H1 (cell line): ENCODE measurements around the gene MREG. TPM values are rescaled to one million over a fixed set of nuclear protein-coding genes. Genes with fewer than 3 reads are reported as not detected.
A peak's percentile ranks its signal among the peaks of the same experiment; 100 is the strongest.

Experiments used
- CTCF ChIA-PET: fragments of 300-600 bp; sonication (Branson Sonifier 250); formaldehyde crosslinking; loops from one replicate; lab custom pipeline; 2021; ENCODE audit not compliant: partially characterized antibody; lab: Charles Lee
- POLR2A ChIA-PET: fragments of 300-600 bp; sonication (Branson Sonifier 250); formaldehyde crosslinking; loops from one replicate; lab custom pipeline; 2021; ENCODE audit warnings: inconsistent platforms; ENCODE audit not compliant: partially characterized antibody; lab: Charles Lee
- DNase-seq, 2 experiments: peaks; one replicate each; pipeline versions ENCODE4 v3.0.0 to v3.0.0-alpha.2; 2010 to 2022; ENCODE audit warnings: low spot score in 2 of 2, low read depth in 1 of 2, mixed read lengths in 1 of 2
- FAIRE-seq: peaks from 2 replicates; lab custom pipeline; 2011; peaks lifted over from hg19 to GRCh38; lab: Jason Lieb, UNC
- H2AFZ ChIP-seq: 2 replicates; pipeline ENCODE4 v1.8.1; 2012; ENCODE audit warnings: low read length, inconsistent platforms
- H2AK5ac ChIP-seq: 2 replicates; pipeline ENCODE4 v1.6.1; 2013; ENCODE audit warnings: low read depth, low read length
- H2BK120ac ChIP-seq: replicated peaks from 2 replicates; pipeline ENCODE3; 2013; ENCODE audit warnings: low read depth, low read length, inconsistent platforms
- H2BK12ac ChIP-seq: 2 replicates; pipeline ENCODE4 v1.6.1; 2013; ENCODE audit warnings: low read depth, low read length
- H2BK15ac ChIP-seq: 2 replicates; pipeline ENCODE4 v1.6.1; 2013; ENCODE audit warnings: low read length
- H2BK20ac ChIP-seq: 2 replicates; pipeline ENCODE4 v1.6.1; 2013; ENCODE audit warnings: low read length
- H2BK5ac ChIP-seq: 2 replicates; pipeline ENCODE4 v1.6.1; 2013; ENCODE audit warnings: low read depth, low read length
- H3K14ac ChIP-seq: 2 replicates; pipeline ENCODE4 v1.6.1; 2013; ENCODE audit warnings: inconsistent platforms; ENCODE audit not compliant: insufficient read length
- H3K18ac ChIP-seq: 2 replicates; pipeline ENCODE4 v1.6.1; 2013; ENCODE audit warnings: low read length; ENCODE audit errors: extremely low read depth
- H3K23ac ChIP-seq: 2 replicates; pipeline ENCODE4 v1.6.1; 2013; ENCODE audit warnings: inconsistent platforms; ENCODE audit not compliant: insufficient read length
- H3K23me2 ChIP-seq: 2 replicates; pipeline ENCODE4 v1.6.1; 2013; ENCODE audit warnings: low read depth, low read length
- H3K27ac ChIP-seq: 2 replicates; pipeline ENCODE4 v1.6.1; 2011; ENCODE audit warnings: low read depth, low read length, inconsistent platforms
- H3K27me3 ChIP-seq, 4 experiments: replicated peaks in 1 of 4; 1 replicate in 1 of 4; 2 replicates in 3 of 4; pipeline versions ENCODE4 v1.6.1 to v1.8.1; 2011 to 2013; ENCODE audit warnings: low read length in 3 of 4, mild to moderate bottlenecking in 3 of 4, inconsistent platforms in 2 of 4, mixed read lengths in 2 of 4, moderate library complexity in 1 of 4; ENCODE audit not compliant: control insufficient read depth in 3 of 4, insufficient read depth in 3 of 4; ENCODE audit errors: extremely low read depth in 1 of 4
- H3K36me3 ChIP-seq, 4 experiments: 2 replicates each; pipeline versions ENCODE4 v1.6.1 to v1.8.1; 2011 to 2013; ENCODE audit warnings: mild to moderate bottlenecking in 4 of 4, low read length in 3 of 4, moderate library complexity in 2 of 4, control low read depth in 1 of 4, inconsistent platforms in 1 of 4; ENCODE audit not compliant: insufficient read depth in 4 of 4, control insufficient read depth in 2 of 4
- H3K4ac ChIP-seq: replicated peaks from 2 replicates; pipeline ENCODE3; 2013; ENCODE audit warnings: low read length, low read depth, mixed read lengths, inconsistent platforms; ENCODE audit not compliant: insufficient read length
- H3K4me1 ChIP-seq, 4 experiments: replicated peaks in 1 of 4; 1 replicate in 1 of 4; 2 replicates in 3 of 4; pipeline versions ENCODE4 v1.6.1 to v1.8.1; 2011 to 2013; ENCODE audit warnings: low read length in 3 of 4, inconsistent platforms in 2 of 4, mixed read lengths in 1 of 4; ENCODE audit not compliant: insufficient read depth in 4 of 4, control insufficient read depth in 3 of 4
- H3K4me2 ChIP-seq, 2 experiments: 2 replicates each; pipeline versions ENCODE4 v1.6.1 to v1.8.1; 2011 to 2013; ENCODE audit warnings: low read depth in 2 of 2, low read length in 2 of 2, control low read depth in 1 of 2, inconsistent platforms in 1 of 2, mild to moderate bottlenecking in 1 of 2; ENCODE audit not compliant: insufficient read depth in 1 of 2
- H3K4me3 ChIP-seq, 4 experiments: fragments of 200-600, 300-600 bp in 1 of 4; sonication (generic), shearing (Covaris generic), sonication (Bioruptor Twin) in 1 of 4; 2 replicates each; pipeline versions ENCODE4 v1.5.1 to v1.8.1; 2011 to 2016; ENCODE audit warnings: low read length in 4 of 4, low read depth in 3 of 4, control low read depth in 2 of 4, inconsistent platforms in 2 of 4, mild to moderate bottlenecking in 2 of 4, mixed read lengths in 1 of 4, moderate library complexity in 1 of 4; ENCODE audit not compliant: insufficient read depth in 2 of 4; ENCODE audit errors: extremely low read depth in 1 of 4
- H3K56ac ChIP-seq: replicated peaks from 2 replicates; pipeline ENCODE3; 2013; ENCODE audit warnings: low read depth, mild to moderate bottlenecking, mixed read lengths, low read length, inconsistent platforms; ENCODE audit not compliant: insufficient read length
- H3K79me1 ChIP-seq: 2 replicates; pipeline ENCODE4 v1.6.1; 2013; ENCODE audit warnings: low read depth, low read length, control low read depth
- H3K79me2 ChIP-seq, 2 experiments: 2 replicates each; pipeline versions ENCODE4 v1.6.1 to v1.8.1; 2012 to 2013; ENCODE audit warnings: low read length in 2 of 2, mild to moderate bottlenecking in 2 of 2, inconsistent platforms in 1 of 2; ENCODE audit not compliant: insufficient read depth in 2 of 2, control insufficient read depth in 1 of 2
- H3K9ac ChIP-seq, 4 experiments: replicated peaks in 1 of 4; 1 replicate in 1 of 4; 2 replicates in 3 of 4; pipeline versions ENCODE4 v1.6.1 to v1.8.1; 2011 to 2013; ENCODE audit warnings: low read depth in 3 of 4, low read length in 3 of 4, control low read depth in 2 of 4, mild to moderate bottlenecking in 2 of 4, moderate library complexity in 2 of 4, inconsistent platforms in 1 of 4; ENCODE audit errors: extremely low read depth in 1 of 4
- H3K9me3 ChIP-seq, 2 experiments: 2 replicates each; pipeline versions ENCODE4 v1.6.1 to v1.8.1; 2012 to 2013; ENCODE audit warnings: mild to moderate bottlenecking in 2 of 2, moderate library complexity in 2 of 2, control low read depth in 1 of 2, inconsistent platforms in 1 of 2, low read depth in 1 of 2, low read length in 1 of 2, mixed read lengths in 1 of 2; ENCODE audit not compliant: insufficient read depth in 2 of 2
- H4K20me1 ChIP-seq, 2 experiments: replicated peaks in 1 of 2; 2 replicates each; pipeline versions ENCODE3 to v1.8.1; 2011 to 2013; ENCODE audit warnings: inconsistent platforms in 2 of 2, low read length in 2 of 2, mild to moderate bottlenecking in 1 of 2; ENCODE audit not compliant: insufficient read depth in 2 of 2, control insufficient read depth in 1 of 2
- H4K5ac ChIP-seq: 2 replicates; pipeline ENCODE4 v1.6.1; 2013; ENCODE audit warnings: low read length, low read depth, mixed read lengths, inconsistent platforms; ENCODE audit not compliant: insufficient read length
- H4K8ac ChIP-seq: 2 replicates; pipeline ENCODE4 v1.8.0; 2013; ENCODE audit warnings: mild to moderate bottlenecking, moderate library complexity, low read length, inconsistent platforms; ENCODE audit not compliant: insufficient read depth; ENCODE audit errors: extremely low read depth
- H4K91ac ChIP-seq: replicated peaks from 2 replicates; pipeline ENCODE3; 2013; ENCODE audit warnings: low read length, mixed read lengths, inconsistent platforms; ENCODE audit not compliant: insufficient read length
- ASH2L ChIP-seq: fragments of 200-600, 300-600 bp; sonication (generic); IDR thresholded peaks from one replicate; pipeline ENCODE4 v1.7.1; 2017; ENCODE audit warnings: low read length
- CTBP2 ChIP-seq: IDR thresholded peaks from 2 replicates; pipeline ENCODE4 v1.7.0; 2011; ENCODE audit warnings: borderline replicate concordance, mild to moderate bottlenecking, moderate library complexity, mixed read lengths, low read length; ENCODE audit not compliant: insufficient read depth, insufficient read length
- EZH2 ChIP-seq: fragments of 200-600 bp; sonication (generic); IDR thresholded peaks from 2 replicates; pipeline ENCODE4 v1.7.1; 2012; ENCODE audit warnings: low read depth, mild to moderate bottlenecking, moderate library complexity, low read length, inconsistent platforms; ENCODE audit not compliant: severe bottlenecking
- NANOG ChIP-seq: IDR thresholded peaks from 2 replicates; pipeline ENCODE4 v1.6.1; 2011; ENCODE audit warnings: low read length, low read depth, mild to moderate bottlenecking, inconsistent platforms; ENCODE audit not compliant: insufficient read depth, poor library complexity, severe bottlenecking
- NRF1 ChIP-seq: IDR thresholded peaks from 2 replicates; pipeline ENCODE4 v1.6.1; 2011; ENCODE audit warnings: mild to moderate bottlenecking, low read depth, low read length, improper control_type of control experiment
- RAD21 ChIP-seq, 2 experiments: IDR thresholded peaks in 1 of 2; conservative IDR thresholded peaks in 1 of 2; 2 replicates each; pipeline ENCODE4 v1.6.1; 2011; ENCODE audit warnings: low read depth in 2 of 2, low read length in 2 of 2, improper control_type of control experiment in 1 of 2, inconsistent platforms in 1 of 2, mild to moderate bottlenecking in 1 of 2, moderate library complexity in 1 of 2
- RXRA ChIP-seq: IDR thresholded peaks from 2 replicates; pipeline ENCODE4 v1.6.1; 2011; ENCODE audit warnings: low read depth, mild to moderate bottlenecking, low read length, moderate library complexity; ENCODE audit not compliant: insufficient read depth
- SIN3A ChIP-seq, 2 experiments: IDR thresholded peaks in 1 of 2; conservative IDR thresholded peaks in 1 of 2; 2 replicates each; pipeline ENCODE4 v1.6.1; 2011 to 2012; ENCODE audit warnings: low read length in 2 of 2, improper control_type of control experiment in 1 of 2, low read depth in 1 of 2, mild to moderate bottlenecking in 1 of 2
- SP4 ChIP-seq: IDR thresholded peaks from 2 replicates; pipeline ENCODE4 v1.6.1; 2012; ENCODE audit warnings: low read length, inconsistent platforms
- TAF1 ChIP-seq: IDR thresholded peaks from 2 replicates; pipeline ENCODE4 v1.6.1; 2011; ENCODE audit warnings: mild to moderate bottlenecking, low read depth, low read length
- WGBS, 2 experiments: shearing (Covaris generic) in 1 of 2; methylation state at CpG; one replicate each; pipeline versions ENCODE4 v1.1.6 to v1.1.7; 2013 to 2015; ENCODE audit warnings: low lambda C conversion rate in 2 of 2, mixed read lengths in 2 of 2, inconsistent platforms in 1 of 2, low coverage in 1 of 2, missing lambda C conversion rate in 1 of 2; ENCODE audit not compliant: insufficient replicate concordance in 2 of 2, insufficient coverage in 1 of 2, insufficient read length in 1 of 2; ENCODE audit errors: extremely low coverage in 1 of 2, missing lambda C conversion rate in 1 of 2; 5-methylcytosine and 5-hydroxymethylcytosine counted together
- polyA plus RNA-seq, 7 experiments: library from polyadenylated mRNA; depleted of rRNA in 3 of 7; stranded (reverse) in 5 of 7; unstranded in 2 of 7; fragments of >200 nt in 5 of 7; fragments of 200-250 nt in 2 of 7; gene quantifications; 1 replicate in 5 of 7; 2 replicates in 1 of 7; 4 replicates in 1 of 7; pipeline versions ENCODE4 v1.2.1 to v1.2.3, GENCODE V29; 2011 to 2013; ENCODE audit warnings: missing spikeins in 2 of 7, mixed read lengths in 2 of 7
- total RNA-seq: library from RNA; stranded (reverse); fragmentation: NEBNext Ultra II Directional; extraction: Animal tissue kit (Norgen Biotek cat#: 25700); gene quantifications from 2 replicates; pipeline ENCODE4 v1.2.1, GENCODE V29; 2021

The MREG gene
- total and polyA plus RNA-seq, 2 of the 8 experiments (the other 6 are each of a cell fraction or from before 2014, with no cell fraction given) = 7.5 to 31.9 TPM

DNA sequence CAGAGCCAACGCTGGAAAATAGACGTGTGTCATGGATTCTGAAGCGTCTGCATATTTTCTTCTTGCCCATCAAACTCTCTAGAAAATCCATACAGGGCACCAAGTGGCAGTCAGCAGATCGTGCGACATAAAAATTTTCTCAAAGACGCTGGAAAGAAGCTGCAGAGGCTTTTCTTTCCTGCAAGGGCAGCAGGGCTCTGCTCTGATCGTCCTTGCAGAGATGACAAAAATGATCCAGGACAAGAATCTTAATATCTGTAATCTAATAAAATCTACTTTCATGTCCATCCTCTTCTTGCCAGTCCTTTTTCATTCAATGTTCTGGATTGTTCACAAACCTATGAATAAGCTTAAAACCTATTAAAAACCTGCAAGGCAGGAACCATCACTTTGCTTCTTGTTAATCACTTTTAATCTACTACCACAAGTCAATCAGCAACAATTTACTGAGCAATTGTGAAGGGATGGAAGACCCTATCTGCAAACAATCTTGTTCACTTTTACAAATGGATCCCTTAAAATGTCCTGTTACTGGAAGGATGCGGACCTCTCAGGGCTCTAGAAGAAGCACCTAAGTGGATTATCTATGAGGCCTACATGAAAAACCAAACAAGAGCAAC is 93.6 kb downstream of the MREG start:
- CTCF ChIA-PET = interaction anchor here (0.7 to 5.8 kb wide), 16 partner anchors 9 to 482 kb away, joined by 3 to 62 read pairs (median 4); no protein-coding TSS in a partner anchor

More for the DNA sequence above, 93.6 kb downstream of the MREG start:
- Histone ChIP-seq H3K4me1 (peaks cover 0 to 16% (median 6%) of the 10 kb centered on the region in 4 experiments; a peak in 3 of 7 replicates), H4K91ac (no peak overlapping the region), H3K4me2 (no peak overlapping the region), H3K27me3 (no peaks in the 10 kb centered on the region), H3K9ac (no peak overlapping the region), H3K23me2 (no peaks in the 10 kb centered on the region), H3K36me3 (no peaks in the 10 kb centered on the region), H2BK5ac (peak overlapping the region; percentile 35; the same call in 1 of the 2 replicates), H3K4me3 (no peak overlapping the region), H2BK12ac (no peak overlapping the region), H3K4ac (no peak overlapping the region), H3K27ac (no peak overlapping the region), H2AFZ (no peak overlapping the region), H2BK20ac (no peak overlapping the region), H3K79me1 (no peaks in the 10 kb centered on the region), H2AK5ac (no peak overlapping the region), H2BK15ac (no peak overlapping the region), H3K14ac (no peak overlapping the region), H2BK120ac (peak overlapping the region; percentile 60), H3K79me2 (no peaks in the 10 kb centered on the region)
- DNase-seq = no peak
- no peak for FAIRE-seq
- TF ChIP-seq CTBP2 (no peak), SP4 (no peak), RXRA (no peak), EZH2 (no peak), RAD21 (IDR thresholded peaks at IDR 0.05 in 1 of 2, conservative IDR thresholded peaks at IDR 0.05 in 1 of 2; ENCODE audit: low read depth in 2 of 2, low read length in 2 of 2) (no peak), SIN3A (conservative IDR thresholded peaks at IDR 0.05 in 1 of 2, IDR thresholded peaks at IDR 0.05 in 1 of 2; ENCODE audit: low read depth in 1 of 2, low read length in 2 of 2) (no peak), ASH2L (no peak), NANOG (no peak), TAF1 (no peak), NRF1 (no peak)
- TF ChIP-seq, all 59 proteins: peak for 0
- Histone ChIP-seq H4K8ac (no peak overlapping the region), H4K5ac (no peak overlapping the region), H3K9me3 (no peaks in the 10 kb centered on the region), H3K23ac (no peak overlapping the region), H3K56ac (no peak overlapping the region), H4K20me1 (no peaks in the 10 kb centered on the region), H3K18ac (no peak overlapping the region)
- WGBS, 2 experiments = 70% methylated on average over 8 of the region's 8 CpGs; no CpG with 5 or more reads in 1 of the 2 experiments
- POLR2A ChIA-PET = no interaction called here
